Brain microvascular endothelial cell (primary cell): ENCODE results near the gene FGF3.

Source experiments
- DNase-seq: peaks from one replicate; pipeline ENCODE4 v3.0.0-alpha.2; 2020
- H3K27ac ChIP-seq: fragments of 250-450 bp; sonication (Bioruptor Pico); 2 replicates; pipeline ENCODE4 v1.5.1; 2020; ENCODE audit warnings: mild to moderate bottlenecking, moderate library complexity
- H3K27me3 ChIP-seq: fragments of 250-450 bp; sonication (Bioruptor Pico); replicated peaks from 2 replicates; pipeline ENCODE4 v1.5.1; 2020; ENCODE audit warnings: mild to moderate bottlenecking
- H3K36me3 ChIP-seq: fragments of 250-450 bp; sonication (Bioruptor Pico); replicated peaks from 2 replicates; pipeline ENCODE4 v1.5.1; 2020; ENCODE audit warnings: mild to moderate bottlenecking
- H3K4me3 ChIP-seq: 2 replicates; pipeline ENCODE4 v1.5.1; 2011; ENCODE audit warnings: low read depth, mild to moderate bottlenecking, control low read depth, low read length, moderate library complexity
- CTCF ChIP-seq: IDR thresholded peaks from 2 replicates; pipeline ENCODE4 v1.5.1; 2011; ENCODE audit warnings: low read depth, mild to moderate bottlenecking, moderate library complexity, low read length, control low read depth, inconsistent platforms; ENCODE audit errors: missing control alignments
- in situ Hi-C: cut with HindIII; loops from 2 replicates; pipeline ENCODE4 v1.10.0; 2017; ENCODE audit warnings: low sequenced_read_pairs, low pct_ligation_motif_present

The FGF3 gene

GRCh38 chr11:69802590-69802989, 16.6 kb downstream of the FGF3 start:
- in situ Hi-C loops, result no loop called here
- DNase-seq, result no peak
- TF ChIP-seq CTCF, result no peak

GRCh38 chr11:69801513-69802335, 17.5 kb downstream of the FGF3 start:
- Histone ChIP-seq H3K27me3 (no peaks in the 10 kb centered on the region), H3K36me3 (no peaks in the 10 kb centered on the region), H3K4me3 (no peak overlapping the region), H3K27ac (no peak overlapping the region)
- DNase-seq, result no peak
- in situ Hi-C loops, result no loop called here
- TF ChIP-seq CTCF, result peak; percentile 95

More at GRCh38 chr11:69802590-69802989, 16.6 kb downstream of the FGF3 start:
- Histone ChIP-seq H3K27me3 (no peaks in the 10 kb centered on the region), H3K36me3 (no peaks in the 10 kb centered on the region), H3K27ac (no peak overlapping the region), H3K4me3 (no peak overlapping the region)

DNA sequence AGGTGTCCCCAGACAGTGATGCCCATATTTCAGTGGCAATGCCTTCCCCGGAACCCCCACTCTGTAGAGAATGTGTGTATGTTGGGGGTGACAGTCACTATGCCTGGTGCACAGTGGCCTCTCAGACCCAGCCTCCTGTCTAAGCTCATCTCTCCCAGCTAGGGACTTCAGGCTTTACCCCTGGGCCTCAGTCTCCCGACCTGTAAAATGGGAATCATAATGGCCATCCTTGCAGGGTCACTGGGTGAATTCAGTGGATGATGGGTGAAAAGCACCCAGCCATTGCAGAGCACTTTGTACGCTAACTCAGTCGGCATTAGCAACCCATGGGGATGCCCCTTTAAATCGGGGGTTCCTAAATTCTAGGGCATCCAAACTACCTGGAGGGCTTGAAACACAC, 18.9 kb downstream of the FGF3 start:
- Histone ChIP-seq H3K27ac (no peak overlapping the region), H3K4me3 (no peak overlapping the region), H3K27me3 (no peaks in the 10 kb centered on the region), H3K36me3 (no peaks in the 10 kb centered on the region)
- no peak for TF ChIP-seq CTCF
- DNase-seq, result no peak
- in situ Hi-C loops, result no loop called here

GRCh38 chr11:69799582-69799981, 19.6 kb downstream of the FGF3 start:
- Histone ChIP-seq H3K36me3 (no peaks in the 10 kb centered on the region), H3K4me3 (no peak overlapping the region), H3K27ac (no peak overlapping the region), H3K27me3 (no peaks in the 10 kb centered on the region)
- peak; percentile 53 for DNase-seq
- in situ Hi-C loops, result no loop called here
- TF ChIP-seq CTCF, result no peak

- DNase-seq, result no peak
- Histone ChIP-seq H3K36me3 (no peaks in the 10 kb centered on the region), H3K4me3 (no peak overlapping the region), H3K27ac (no peak overlapping the region), H3K27me3 (no peaks in the 10 kb centered on the region)
- no peak for TF ChIP-seq CTCF
- in situ Hi-C loops, result no loop called here
These were observed 20.1 kb downstream of the FGF3 start for GRCh38 chr11:69799097-69799496.
